ENCODE measurements around the gene CNN2.

GRCh38 chr19:1061987-1062386 lies 35.6 kb downstream of the CNN2 start:
- TF ChIP-seq CTCF (IDR thresholded peaks at IDR 0.05) (no peak), POLR2A (IDR thresholded peaks at IDR 0.05) (no peak)
